Activated T-cell treated with anti-CD3 and anti-CD28 coated beads, Interleukin-2, amount 50 U/mL, for 72 hours (primary cell): ENCODE data around the gene DROSHA. TPM values are rescaled to one million over a fixed set of nuclear protein-coding genes. Genes with fewer than 3 reads are reported as not detected.

Source experiments
- ATAC-seq, 2 donors: fragments of 150-1000 bp; cut with Tn5 transposase; replicated peaks in 1 of 2; 2 replicates each; pipeline ENCODE4 v1.10.0; 2021; ENCODE audit warnings: moderate library complexity in 2 of 2, mild to moderate bottlenecking in 1 of 2
- DNase-seq, 2 donors: peaks; one replicate each; pipeline ENCODE4 v3.0.0; 2021 to 2022; ENCODE audit warnings: mixed read lengths in 1 of 2
- H3K27ac Mint-ChIP-seq: one replicate; pipeline ENCODE4 v1.8.0; 2022; ENCODE audit warnings: mild to moderate bottlenecking, moderate library complexity, mixed read lengths
- H3K27me3 Mint-ChIP-seq: one replicate; pipeline ENCODE4 v1.8.0; 2022; ENCODE audit warnings: low read depth, mixed read lengths
- H3K36me3 Mint-ChIP-seq, 2 donors: one replicate each; pipeline ENCODE4 v1.8.0; 2022; ENCODE audit warnings: mixed read lengths in 2 of 2, mild to moderate bottlenecking in 1 of 2; ENCODE audit not compliant: insufficient read depth in 2 of 2
- H3K4me1 Mint-ChIP-seq: one replicate; pipeline ENCODE4 v1.8.0; 2022; ENCODE audit warnings: low read depth, mixed read lengths
- H3K4me3 Mint-ChIP-seq, 2 donors: one replicate each; pipeline ENCODE4 v1.8.0; 2022; ENCODE audit warnings: mild to moderate bottlenecking in 2 of 2, mixed read lengths in 2 of 2, moderate library complexity in 2 of 2
- H3K9me3 Mint-ChIP-seq, 2 donors: one replicate each; pipeline ENCODE4 v1.8.0; 2022; ENCODE audit warnings: mixed read lengths in 2 of 2
- total RNA-seq, 2 donors: library from RNA; stranded (reverse); gene quantifications; one replicate each; pipeline ENCODE4 v1.2.3, GENCODE V29; 2022

Gene DROSHA
- total RNA-seq, 2 donors from 2014 or later, result 74.5 to 88.3 TPM

DNA sequence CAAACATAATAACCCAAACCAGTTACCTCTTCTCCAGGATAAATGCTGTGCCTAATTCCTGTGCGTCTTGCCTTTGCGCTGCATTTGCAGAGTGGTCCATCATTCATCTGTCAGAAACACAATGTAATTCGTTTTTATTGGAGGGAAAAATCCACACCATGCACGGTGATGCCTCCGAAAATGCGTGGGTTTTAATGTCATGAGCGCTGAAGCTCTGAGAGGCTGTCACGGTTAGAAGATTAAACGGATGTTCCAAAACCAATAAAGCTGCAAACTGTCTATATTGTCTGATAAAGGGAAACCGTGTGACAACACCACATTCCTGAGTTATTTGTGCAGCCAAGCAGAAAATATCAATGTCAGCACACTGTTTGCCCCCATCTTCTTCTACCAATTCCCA lies 27.4 kb downstream of the DROSHA start:
- Mint-ChIP-seq H3K36me3 (peaks cover 15 to 28% of the 10 kb centered on the region in 2 donors), H3K9me3 (no peaks in the 10 kb centered on the region), H3K27ac (no peak overlapping the region), H3K4me1 (no peaks in the 10 kb centered on the region), H3K27me3 (no peaks in the 10 kb centered on the region), H3K4me3 (no peak overlapping the region)
- ATAC-seq, result no peak
- DNase-seq, result no peak

- no peaks in the 10 kb centered on the region for H3K9me3 Mint-ChIP-seq
- no peak overlapping the region for H3K27ac Mint-ChIP-seq
- peaks cover 13 to 23% of the 10 kb centered on the region in 2 donors for H3K36me3 Mint-ChIP-seq
- no peaks in the 10 kb centered on the region for H3K4me1 Mint-ChIP-seq
- H3K4me3 Mint-ChIP-seq, result no peak overlapping the region
- H3K27me3 Mint-ChIP-seq, result no peaks in the 10 kb centered on the region
- ATAC-seq, result no peak
- no peak for DNase-seq
Observed at GRCh38 chr5:31502506-31502905, 29.4 kb downstream of the DROSHA start.

- no peak overlapping the region for H3K27ac Mint-ChIP-seq
- ATAC-seq (no peak), DNase-seq (no peak)
- H3K27me3 Mint-ChIP-seq, result no peaks in the 10 kb centered on the region
- no peaks in the 10 kb centered on the region for H3K4me1 Mint-ChIP-seq
- H3K36me3 Mint-ChIP-seq, result peaks cover 13 to 25% of the 10 kb centered on the region in 2 donors
- H3K9me3 Mint-ChIP-seq, result no peaks in the 10 kb centered on the region
- no peak overlapping the region for H3K4me3 Mint-ChIP-seq
Observed at GRCh38 chr5:31500256-31500655, 31.6 kb downstream of the DROSHA start.

DNA sequence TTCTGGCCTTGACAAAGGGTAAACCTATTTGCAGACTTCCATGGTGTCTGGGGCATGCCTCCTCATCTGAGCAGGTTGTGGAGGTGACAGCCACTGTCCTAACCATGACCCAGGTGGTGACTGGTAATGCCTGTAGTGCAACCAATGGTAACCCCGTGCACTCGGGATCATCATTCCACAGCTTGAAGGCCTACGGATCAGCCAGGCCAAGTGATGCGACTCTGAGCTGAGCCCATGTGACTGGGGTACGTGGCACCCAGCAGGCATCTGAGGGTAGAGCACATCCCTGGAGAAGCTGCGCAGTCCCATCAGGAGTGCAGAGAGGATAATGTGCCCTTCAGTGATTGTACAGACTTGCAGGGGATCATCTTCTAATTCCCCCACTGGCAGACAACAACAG lies 35.0 kb downstream of the DROSHA start:
- peaks cover 3 to 17% of the 10 kb centered on the region in 2 donors for H3K36me3 Mint-ChIP-seq
- H3K27ac Mint-ChIP-seq, result no peak overlapping the region
- no peaks in the 10 kb centered on the region for H3K27me3 Mint-ChIP-seq
- DNase-seq (no peak), ATAC-seq (no peak)
- no peaks in the 10 kb centered on the region for H3K9me3 Mint-ChIP-seq
- no peaks in the 10 kb centered on the region for H3K4me1 Mint-ChIP-seq
- no peak overlapping the region for H3K4me3 Mint-ChIP-seq

GRCh38 chr5:31496301-31496700 lies 35.6 kb downstream of the DROSHA start:
- Mint-ChIP-seq H3K27ac (no peak overlapping the region), H3K36me3 (peaks cover 3 to 18% of the 10 kb centered on the region in 2 donors), H3K9me3 (no peaks in the 10 kb centered on the region), H3K4me1 (no peaks in the 10 kb centered on the region), H3K27me3 (no peaks in the 10 kb centered on the region), H3K4me3 (no peak overlapping the region)
- ATAC-seq (no peak), DNase-seq (no peak)

DNA sequence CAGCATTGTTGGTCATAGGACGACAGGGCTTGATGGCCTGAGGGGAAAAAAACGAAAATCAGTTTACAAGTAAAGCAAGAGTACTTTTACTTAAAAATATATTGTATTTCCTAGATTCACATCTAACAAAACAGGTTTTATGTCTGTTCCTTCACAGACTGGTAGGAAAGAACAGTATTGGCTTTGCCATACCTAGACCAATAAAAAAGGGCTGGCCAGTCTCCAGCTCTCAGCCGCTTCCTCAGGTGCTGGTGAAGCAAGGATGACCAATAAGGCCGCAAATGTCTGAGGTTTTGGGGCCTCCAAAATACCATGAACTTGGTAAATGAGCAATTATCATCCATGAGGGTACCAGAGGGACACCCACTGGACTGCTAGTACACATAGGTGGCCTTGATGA lies 36.6 kb downstream of the DROSHA start:
- Mint-ChIP-seq H3K36me3 (peaks cover 1 to 21% of the 10 kb centered on the region in 2 donors), H3K9me3 (no peaks in the 10 kb centered on the region), H3K4me1 (no peaks in the 10 kb centered on the region), H3K27me3 (no peaks in the 10 kb centered on the region), H3K4me3 (no peak overlapping the region), H3K27ac (no peak overlapping the region)
- DNase-seq (no peak), ATAC-seq (no peak)

GRCh38 chr5:31492869-31493268 lies 39.0 kb downstream of the DROSHA start:
- ATAC-seq (no peak), DNase-seq (no peak)
- Mint-ChIP-seq H3K9me3 (no peaks in the 10 kb centered on the region), H3K27ac (no peak overlapping the region), H3K36me3 (peaks cover 2 to 23% of the 10 kb centered on the region in 2 donors), H3K4me3 (no peak overlapping the region), H3K4me1 (no peaks in the 10 kb centered on the region), H3K27me3 (no peaks in the 10 kb centered on the region)

DNA sequence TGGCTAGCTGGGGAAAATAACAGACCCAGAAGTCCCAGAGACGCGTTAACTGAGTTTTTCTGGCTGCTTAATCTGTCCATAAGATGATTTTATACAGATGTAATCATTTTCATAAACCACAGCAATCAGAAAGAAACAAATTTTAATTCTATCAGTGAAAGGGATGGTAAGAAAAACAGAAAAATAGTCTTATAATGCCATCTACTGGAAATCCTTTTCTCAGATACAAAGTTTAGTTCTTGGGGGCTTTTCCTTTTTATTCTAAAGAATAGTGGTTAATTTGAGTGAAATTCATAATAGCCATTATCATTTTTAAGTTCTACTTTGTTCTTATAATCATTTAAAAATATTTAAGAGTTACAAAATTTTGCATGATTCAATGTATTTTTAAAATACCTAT lies 44.4 kb downstream of the DROSHA start:
- Mint-ChIP-seq H3K9me3 (no peaks in the 10 kb centered on the region), H3K27ac (no peak overlapping the region), H3K4me3 (no peak overlapping the region), H3K27me3 (no peaks in the 10 kb centered on the region), H3K36me3 (peaks cover 2 to 18% of the 10 kb centered on the region in 2 donors), H3K4me1 (no peaks in the 10 kb centered on the region)
- no peak for DNase-seq
- ATAC-seq, result no peak

GRCh38 chr5:31486441-31486840 lies 45.5 kb downstream of the DROSHA start:
- DNase-seq (no peak), ATAC-seq (no peak)
- H3K27ac Mint-ChIP-seq, result no peak overlapping the region
- peaks cover 5 to 21% of the 10 kb centered on the region in 2 donors for H3K36me3 Mint-ChIP-seq
- H3K27me3 Mint-ChIP-seq, result no peaks in the 10 kb centered on the region
- no peaks in the 10 kb centered on the region for H3K4me1 Mint-ChIP-seq
- no peaks in the 10 kb centered on the region for H3K9me3 Mint-ChIP-seq
- H3K4me3 Mint-ChIP-seq, result no peak overlapping the region

- H3K9me3 Mint-ChIP-seq, result no peaks in the 10 kb centered on the region
- no peak for DNase-seq
- peaks cover 5 to 18% of the 10 kb centered on the region in 2 donors for H3K36me3 Mint-ChIP-seq
- H3K27me3 Mint-ChIP-seq, result no peaks in the 10 kb centered on the region
- no peak overlapping the region for H3K27ac Mint-ChIP-seq
- H3K4me3 Mint-ChIP-seq, result no peak overlapping the region
- no peak for ATAC-seq
- H3K4me1 Mint-ChIP-seq, result no peaks in the 10 kb centered on the region
Observed at GRCh38 chr5:31485376-31486207, 46.3 kb downstream of the DROSHA start.

DNA sequence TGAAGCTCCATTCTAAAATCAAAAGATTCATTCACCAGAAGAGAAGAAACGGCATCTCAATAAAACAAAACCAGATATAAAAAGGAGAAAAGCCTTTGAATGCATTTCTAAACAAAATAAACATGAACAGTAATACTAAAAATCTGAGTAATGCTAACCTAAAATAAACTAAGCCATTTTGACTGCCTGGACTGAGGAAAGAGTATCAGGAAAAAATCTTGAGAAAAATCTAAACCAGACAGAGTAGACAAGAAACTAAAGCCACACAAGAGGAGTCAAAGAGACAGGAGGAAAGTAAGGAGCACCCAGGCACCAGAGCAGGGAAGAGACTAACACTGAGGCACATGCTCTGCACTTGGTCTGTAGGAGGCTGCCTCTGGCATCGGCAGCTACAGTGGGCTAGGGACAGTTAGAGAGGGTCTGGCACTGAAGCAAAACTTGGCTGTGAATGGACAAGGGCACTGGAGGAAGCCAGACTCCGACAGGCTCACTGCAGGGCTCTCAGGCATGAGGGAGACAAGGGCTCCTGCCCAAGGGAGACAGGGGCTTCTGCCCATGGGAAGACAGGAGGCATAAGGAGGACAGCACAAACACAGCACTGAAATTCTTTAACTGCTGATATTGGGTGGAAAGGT lies 50.2 kb downstream of the DROSHA start:
- DNase-seq (no peak), ATAC-seq (no peak)
- no peaks in the 10 kb centered on the region for H3K27me3 Mint-ChIP-seq
- H3K4me3 Mint-ChIP-seq, result no peak overlapping the region
- peak overlapping the region; percentile 59 for H3K27ac Mint-ChIP-seq
- peaks cover 3 to 14% of the 10 kb centered on the region in 2 donors for H3K36me3 Mint-ChIP-seq
- H3K9me3 Mint-ChIP-seq, result no peaks in the 10 kb centered on the region
- H3K4me1 Mint-ChIP-seq, result no peaks in the 10 kb centered on the region

- Mint-ChIP-seq H3K9me3 (no peaks in the 10 kb centered on the region), H3K27me3 (no peaks in the 10 kb centered on the region)
Observed at GRCh38 chr5:31479706-31480105, 52.2 kb downstream of the DROSHA start.

GRCh38 chr5:31478901-31479300 lies 53.0 kb downstream of the DROSHA start:
- Mint-ChIP-seq H3K4me1 (no peaks in the 10 kb centered on the region), H3K9me3 (no peaks in the 10 kb centered on the region), H3K27ac (no peak overlapping the region), H3K4me3 (no peak overlapping the region), H3K27me3 (no peaks in the 10 kb centered on the region), H3K36me3 (peaks cover 7 to 20% of the 10 kb centered on the region in 2 donors)
- ATAC-seq, result no peak
- no peak for DNase-seq

More at GRCh38 chr5:31479706-31480105, 52.2 kb downstream of the DROSHA start:
- Mint-ChIP-seq H3K4me1 (no peaks in the 10 kb centered on the region), H3K27ac (no peak overlapping the region), H3K4me3 (no peak overlapping the region), H3K36me3 (peaks cover 7 to 20% of the 10 kb centered on the region in 2 donors)
- no peak for ATAC-seq
- DNase-seq, result no peak
